Stomach (tissue), 4 donors: Measurements from ENCODE around the gene SLC18A3.

Source experiments
- POLR2A ChIP-seq, 4 donors: fragments of 450-650 bp; IDR thresholded peaks; one replicate each; pipeline ENCODE4 v1.6.1; 2016; ENCODE audit warnings: antibody characterized with exemption in 4 of 4, control low read depth in 2 of 4, mild to moderate bottlenecking in 1 of 4, moderate library complexity in 1 of 4
- POLR2AphosphoS5 ChIP-seq, 3 donors: sonication (generic); formaldehyde crosslinking; IDR thresholded peaks; one replicate each; pipeline ENCODE4 v1.6.1; 2016; ENCODE audit warnings: antibody characterized with exemption in 3 of 3
- TF ChIP-seq, protein P1 (sequence below), 7 experiments: fragments of 450-650 bp in 4 of 7; fragments of 200-600 bp in 3 of 7; sonication (generic) in 3 of 7; IDR thresholded peaks; one replicate each; pipeline ENCODE4 v1.5.1; 2016 to 2019; ENCODE audit warnings: antibody characterized with exemption in 7 of 7, control low read depth in 2 of 7, mild to moderate bottlenecking in 1 of 7

DNA sequence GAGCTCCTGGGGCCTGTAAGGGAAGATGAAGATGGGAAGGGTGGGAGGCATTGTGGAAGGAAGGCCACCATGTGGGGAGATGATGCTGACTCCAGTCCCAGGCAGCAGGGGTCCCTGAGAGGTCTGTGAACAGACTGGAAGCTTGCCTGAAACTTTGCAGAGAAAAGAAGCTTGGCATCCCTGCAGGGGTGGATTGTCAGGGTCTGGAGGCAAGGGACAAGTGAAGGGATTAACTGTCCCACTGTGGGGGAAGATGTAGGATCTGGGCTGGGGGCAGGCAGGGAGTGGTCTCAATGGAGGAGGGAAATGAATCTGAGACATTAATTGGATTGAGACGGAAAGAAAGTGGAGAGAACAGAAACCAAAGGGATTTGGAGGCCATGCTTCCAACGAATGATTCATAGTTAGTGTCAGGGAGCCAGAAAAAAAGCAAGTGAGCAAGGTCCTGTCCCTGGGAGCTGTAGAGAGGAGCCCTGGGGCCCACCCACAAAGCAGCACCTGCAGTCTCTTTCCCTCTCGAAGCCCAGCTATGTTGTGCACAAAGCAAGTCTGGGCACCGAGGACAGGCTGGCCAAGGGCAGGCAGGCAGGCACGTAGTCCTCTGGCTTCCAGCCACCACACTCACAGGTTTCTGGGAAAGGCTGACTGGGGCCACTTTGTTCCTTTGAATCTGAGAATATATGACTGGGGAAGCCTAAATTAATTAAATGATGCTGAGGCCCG, 4.7 kb upstream of the SLC18A3 start:
- TF ChIP-seq, protein P1, sequence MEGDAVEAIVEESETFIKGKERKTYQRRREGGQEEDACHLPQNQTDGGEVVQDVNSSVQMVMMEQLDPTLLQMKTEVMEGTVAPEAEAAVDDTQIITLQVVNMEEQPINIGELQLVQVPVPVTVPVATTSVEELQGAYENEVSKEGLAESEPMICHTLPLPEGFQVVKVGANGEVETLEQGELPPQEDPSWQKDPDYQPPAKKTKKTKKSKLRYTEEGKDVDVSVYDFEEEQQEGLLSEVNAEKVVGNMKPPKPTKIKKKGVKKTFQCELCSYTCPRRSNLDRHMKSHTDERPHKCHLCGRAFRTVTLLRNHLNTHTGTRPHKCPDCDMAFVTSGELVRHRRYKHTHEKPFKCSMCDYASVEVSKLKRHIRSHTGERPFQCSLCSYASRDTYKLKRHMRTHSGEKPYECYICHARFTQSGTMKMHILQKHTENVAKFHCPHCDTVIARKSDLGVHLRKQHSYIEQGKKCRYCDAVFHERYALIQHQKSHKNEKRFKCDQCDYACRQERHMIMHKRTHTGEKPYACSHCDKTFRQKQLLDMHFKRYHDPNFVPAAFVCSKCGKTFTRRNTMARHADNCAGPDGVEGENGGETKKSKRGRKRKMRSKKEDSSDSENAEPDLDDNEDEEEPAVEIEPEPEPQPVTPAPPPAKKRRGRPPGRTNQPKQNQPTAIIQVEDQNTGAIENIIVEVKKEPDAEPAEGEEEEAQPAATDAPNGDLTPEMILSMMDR (IDR thresholded peaks at IDR 0.05) = no peak
- TF ChIP-seq POLR2A (IDR thresholded peaks at IDR 0.05) (no peak), POLR2AphosphoS5 (IDR thresholded peaks at IDR 0.05) (no peak)
